Sigmoid colon (tissue), 4 donors: ENCODE data around the gene FAM151B.

Experiments
- CTCF ChIP-seq, 4 experiments: fragments of 450-650 bp in 3 of 4; fragments of 200-600 bp in 1 of 4; IDR thresholded peaks; one replicate each; pipeline ENCODE4 v1.5.1; 2016 to 2019; ENCODE audit warnings: antibody characterized with exemption in 4 of 4, mild to moderate bottlenecking in 3 of 4, moderate library complexity in 2 of 4
- EP300 ChIP-seq, 4 donors: sonication (generic); formaldehyde crosslinking; IDR thresholded peaks; one replicate each; pipeline ENCODE4 v1.6.1; 2017; ENCODE audit warnings: antibody characterized with exemption in 4 of 4
- POLR2A ChIP-seq, 2 donors: fragments of 450-650 bp; IDR thresholded peaks; one replicate each; pipeline ENCODE4 v1.6.1; 2016; ENCODE audit warnings: antibody characterized with exemption in 2 of 2, mild to moderate bottlenecking in 2 of 2, moderate library complexity in 2 of 2
- POLR2AphosphoS5 ChIP-seq, 4 donors: sonication (generic); formaldehyde crosslinking; IDR thresholded peaks; one replicate each; pipeline ENCODE4 v1.6.1; 2017; ENCODE audit warnings: antibody characterized with exemption in 4 of 4

- TF ChIP-seq CTCF (IDR thresholded peaks at IDR 0.05) (no peak), POLR2A (IDR thresholded peaks at IDR 0.05) (no peak), POLR2AphosphoS5 (IDR thresholded peaks at IDR 0.05) (no peak), EP300 (IDR thresholded peaks at IDR 0.05) (no peak)
These were observed 15.7 kb downstream of the FAM151B start for GRCh38 chr5:80503641-80504040.
